GM19099 (cell line): ENCODE measurements around the gene LAMB1.

Experiments used
- POLR2A ChIP-seq: IDR thresholded peaks from 3 replicates; pipeline ENCODE4 v1.6.1; 2011; ENCODE audit warnings: low read depth; ENCODE audit not compliant: insufficient read length; ENCODE audit errors: extremely low read depth

LAMB1 gene

GRCh38 chr7:107953924-107954303, 49.0 kb downstream of the LAMB1 start:
- no peak for TF ChIP-seq POLR2A

DNA sequence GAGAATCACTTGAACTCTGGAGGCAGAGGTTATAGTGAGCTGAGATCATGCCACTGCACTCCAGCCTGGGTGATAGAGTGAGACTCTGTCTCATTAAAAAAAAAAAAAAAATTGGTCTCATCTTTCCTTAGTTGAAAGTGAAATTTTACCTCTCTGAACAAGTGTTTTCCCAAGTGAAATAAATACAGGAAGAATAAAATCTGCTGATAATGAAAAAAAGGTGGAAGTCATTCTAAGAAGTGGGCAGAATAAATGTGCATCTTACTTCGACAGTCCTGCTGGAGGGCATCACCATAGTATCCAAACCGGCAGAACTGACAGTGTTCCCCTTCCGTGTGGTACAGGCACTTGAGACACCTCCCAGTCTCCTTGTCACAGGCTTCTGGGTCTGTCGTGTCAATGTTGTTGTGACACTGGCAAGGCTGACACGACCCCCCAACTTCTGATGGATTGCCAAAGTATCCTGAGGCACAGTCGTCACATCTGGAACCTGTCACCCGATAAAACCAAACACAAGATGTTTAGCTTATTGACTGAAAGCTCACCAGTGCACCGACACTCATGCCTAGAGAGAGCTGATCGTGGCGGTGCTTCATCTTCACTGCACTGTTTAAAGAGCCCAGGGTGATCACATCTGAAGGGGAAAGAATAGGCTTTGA, 49.6 kb downstream of the LAMB1 start:
- no peak for TF ChIP-seq POLR2A

- no peak for TF ChIP-seq POLR2A
These were observed 51.1 kb downstream of the LAMB1 start for GRCh38 chr7:107951896-107952295.

GRCh38 chr7:107951172-107951787, 51.7 kb downstream of the LAMB1 start:
- no peak for TF ChIP-seq POLR2A

DNA sequence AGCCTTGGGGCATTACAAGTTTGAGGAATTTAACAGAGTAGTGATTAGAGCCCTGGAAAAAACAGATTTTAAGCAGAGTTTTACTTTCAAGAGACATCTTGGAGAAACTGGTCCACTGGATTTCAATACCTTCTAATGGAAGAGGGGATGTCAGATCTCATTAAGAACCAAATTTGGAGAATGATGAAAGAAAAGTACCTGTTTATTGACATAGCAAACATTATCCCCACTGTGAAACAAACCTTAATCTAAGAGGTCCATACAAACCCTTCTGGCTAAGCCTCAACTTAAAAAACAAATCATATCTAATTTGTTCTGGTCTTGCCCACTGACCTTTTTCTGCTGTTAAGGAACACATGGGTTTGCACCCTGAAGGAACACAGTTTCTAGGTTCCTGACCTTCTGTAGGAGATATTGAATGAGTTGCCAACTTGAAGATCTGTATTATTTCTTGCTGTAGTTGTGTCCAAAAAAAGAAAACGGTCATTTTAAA, 53.5 kb downstream of the LAMB1 start:
- TF ChIP-seq POLR2A: no peak

GRCh38 chr7:107948645-107949442, 54.1 kb downstream of the LAMB1 start:
- no peak for TF ChIP-seq POLR2A

GRCh38 chr7:107946881-107947280, 56.1 kb downstream of the LAMB1 start:
- TF ChIP-seq POLR2A: no peak

- no peak for TF ChIP-seq POLR2A
These were observed 56.5 kb downstream of the LAMB1 start for GRCh38 chr7:107946451-107946850.

DNA sequence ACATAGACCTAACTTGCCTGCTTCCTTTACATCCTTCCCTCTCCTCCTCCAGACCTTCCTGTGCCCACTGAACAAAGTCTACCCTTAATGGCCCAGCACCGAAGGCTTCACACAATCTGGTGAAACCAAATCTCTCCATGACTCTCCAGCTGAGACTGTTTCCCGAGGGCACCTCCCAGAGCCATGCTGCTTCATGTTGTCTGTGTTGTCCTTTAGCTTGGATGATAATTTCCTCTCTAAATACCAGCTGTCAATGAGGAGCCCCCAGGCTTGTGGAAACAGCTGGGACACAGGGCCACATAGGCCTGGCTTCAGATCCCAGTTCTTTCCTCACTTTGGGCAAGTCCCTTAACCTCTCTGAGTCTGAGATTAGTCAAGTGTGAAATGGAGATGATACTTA, 57.6 kb downstream of the LAMB1 start:
- no peak for TF ChIP-seq POLR2A

DNA sequence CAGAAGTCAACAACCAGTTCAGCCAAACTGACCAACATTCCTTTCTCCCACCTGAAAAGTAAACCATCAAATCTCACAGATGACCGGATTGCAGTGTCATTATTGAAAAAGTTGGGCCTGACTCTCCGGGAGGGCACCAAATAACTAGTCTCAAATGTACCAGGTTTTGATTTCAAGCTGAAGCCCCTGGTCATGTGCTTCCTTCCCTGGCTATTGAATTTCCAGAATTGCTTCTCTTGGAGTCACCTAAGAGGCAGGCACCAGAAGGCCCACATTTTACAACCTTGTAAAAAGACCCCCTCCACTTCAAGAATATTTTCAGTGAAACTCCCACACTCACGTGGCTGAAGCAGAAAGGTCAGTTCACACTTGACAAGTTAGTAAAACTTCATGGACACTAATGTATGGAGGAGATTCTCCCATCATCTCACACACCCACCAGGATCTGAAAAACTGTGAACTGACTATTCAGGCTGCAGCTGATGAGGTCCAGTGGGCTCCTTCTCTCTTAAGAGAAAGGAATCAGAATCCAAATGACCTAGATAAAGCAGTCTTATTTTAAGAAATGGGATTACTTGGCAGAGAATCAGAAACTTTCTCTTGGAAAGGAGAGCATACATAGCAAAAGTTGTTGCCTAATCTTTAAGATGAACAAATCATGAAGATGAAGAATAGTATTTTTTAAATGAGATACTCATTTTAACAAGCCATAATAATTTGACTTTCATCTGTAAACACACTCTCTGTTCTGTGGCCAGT, 58.4 kb downstream of the LAMB1 start:
- no peak for TF ChIP-seq POLR2A

GRCh38 chr7:107943018-107943417, 59.9 kb downstream of the LAMB1 start:
- TF ChIP-seq POLR2A: no peak

DNA sequence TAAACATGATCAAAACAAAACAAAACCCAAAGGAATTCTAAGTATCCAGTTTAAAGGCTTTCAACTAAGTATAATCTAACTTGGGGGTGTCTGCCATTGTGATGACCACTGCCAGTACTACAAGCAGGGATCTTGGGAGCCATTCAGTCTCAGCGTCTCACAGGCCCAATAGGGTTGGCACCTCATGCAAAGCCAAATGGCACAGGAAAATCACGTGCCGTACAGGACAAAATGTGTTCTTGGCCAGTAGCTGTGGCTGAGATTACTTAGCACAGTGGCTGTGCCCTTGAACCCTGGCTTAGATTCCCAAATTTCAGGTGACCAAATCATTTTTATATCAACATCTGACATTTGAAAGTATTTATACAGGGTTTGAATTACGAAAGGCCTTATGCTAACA, 62.0 kb downstream of the LAMB1 start:
- TF ChIP-seq POLR2A: no peak

- no peak for TF ChIP-seq POLR2A
These were observed 63.1 kb downstream of the LAMB1 start for GRCh38 chr7:107939573-107940489.
